ENCODE results near the gene UNC50.

UNC50 gene

DNA sequence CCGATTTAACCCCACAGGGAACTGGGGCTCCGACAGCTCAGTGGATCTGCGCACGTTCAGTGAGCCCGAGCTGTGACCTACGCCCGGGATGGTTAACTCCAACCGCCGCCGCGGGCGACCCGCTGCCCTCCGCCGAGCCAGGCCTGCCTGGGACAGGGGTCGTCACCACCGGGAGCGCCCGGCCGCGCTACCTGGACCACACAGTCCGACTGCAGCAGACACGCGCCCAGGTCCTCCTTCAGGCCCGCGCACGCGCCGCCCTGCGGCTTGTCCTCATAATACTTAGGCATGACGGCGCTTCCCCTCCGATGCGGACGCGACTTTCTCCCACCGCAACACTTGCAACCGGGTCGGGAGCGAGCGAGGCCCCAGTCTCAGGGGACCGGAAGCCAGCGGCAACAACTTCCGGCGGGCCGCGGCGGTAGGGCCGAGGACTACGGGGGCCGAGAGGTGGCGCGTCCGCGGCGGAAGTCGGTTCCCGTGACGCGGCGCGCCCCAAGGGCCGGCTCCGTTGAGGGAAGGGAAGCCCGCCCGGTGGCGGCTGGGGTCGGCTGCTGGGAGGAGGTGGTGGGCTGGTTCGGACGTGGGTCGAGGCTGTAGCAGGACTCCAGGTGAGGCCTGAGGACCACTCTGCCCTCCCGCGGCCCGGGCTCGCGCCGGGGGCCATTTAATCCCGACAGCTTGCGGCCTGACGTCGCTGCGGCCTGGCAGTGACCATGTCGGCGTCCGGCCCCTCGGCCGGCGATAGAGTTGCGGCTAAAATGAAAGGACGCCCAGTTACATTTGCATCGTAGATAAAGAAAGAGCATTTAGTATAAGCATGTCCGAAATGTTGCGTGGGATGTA lies at the start of gene UNC50, which contains the start of gene COA5:
Gene UNC50 (plus strand): TSS at position 474 of the 846 bp plus-strand sequence. CDS start 1,171 bp downstream, outside the sequence.
Gene COA5 (minus strand): TSS at position 397 of the 846 bp plus-strand sequence. CDS start 107 bp downstream, at position 290.
- peak within 1 kb of the TSS; percentile 87 for H3K9ac ChIP-seq (ENCODE audit: low read depth, low read length)
- no peaks in the 10 kb centered on the region for H3K27me3 ChIP-seq (ENCODE audit: control insufficient read depth, insufficient read depth, low read length)

DNA sequence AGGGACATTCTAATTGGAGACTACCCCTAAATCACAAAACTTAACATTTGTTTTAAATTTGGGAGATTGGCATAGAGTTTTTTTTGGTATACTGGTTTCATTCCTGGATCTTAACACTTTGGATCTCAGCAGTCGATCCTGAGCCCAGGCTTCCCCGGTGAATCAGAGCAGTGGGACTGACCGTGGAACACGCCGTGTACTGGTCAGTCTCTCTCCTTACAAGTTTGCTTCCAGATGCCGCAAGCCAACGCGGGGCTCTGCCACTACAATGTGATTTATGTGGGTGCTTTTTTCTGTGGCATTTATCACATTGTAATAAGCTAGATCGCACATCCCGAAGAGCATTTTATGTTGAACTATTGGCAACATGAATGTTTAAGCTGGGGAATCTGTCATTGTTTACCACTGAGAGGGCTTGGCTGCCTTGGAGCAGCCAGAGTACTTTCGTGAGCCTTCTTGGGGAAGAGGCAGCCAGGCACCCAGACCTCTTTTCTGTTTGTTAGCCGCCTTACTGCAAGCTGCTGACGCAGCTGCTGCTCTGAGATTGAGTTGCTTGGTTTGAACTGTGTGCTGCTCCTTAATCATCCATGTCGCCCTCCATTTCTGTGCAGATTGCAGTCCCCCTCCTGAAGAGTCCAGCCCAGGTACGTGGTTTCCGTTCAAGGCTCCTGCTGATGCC lies 49.4 kb upstream of the UNC50 start:
- Histone ChIP-seq H3K9me3 (ENCODE audit: control insufficient read depth, insufficient read depth, low read length) (no peaks in the 10 kb centered on the region), H3K4me3 (ENCODE audit: low read depth, low read length) (no peak overlapping the region), H3K4me1 (ENCODE audit: control insufficient read depth, insufficient read depth, low read length) (no peaks in the 10 kb centered on the region), H3K27ac (ENCODE audit: low read depth, low read length) (no peak overlapping the region), H3K9ac (ENCODE audit: low read depth, low read length) (no peak overlapping the region), H3K36me3 (ENCODE audit: control insufficient read depth, insufficient read depth, low read length) (peaks cover 63% of the 10 kb centered on the region), H3K27me3 (ENCODE audit: control insufficient read depth, insufficient read depth, low read length) (no peaks in the 10 kb centered on the region)

More for the DNA sequence above, at the start of gene UNC50, which contains the start of gene COA5:
- H3K4me1 ChIP-seq (ENCODE audit: control insufficient read depth, insufficient read depth, low read length): peaks cover 11% of the 10 kb centered on the region
- H3K4me3 ChIP-seq (ENCODE audit: low read depth, low read length): peak within 1 kb of the TSS; percentile 87
- H3K36me3 ChIP-seq (ENCODE audit: control insufficient read depth, insufficient read depth, low read length): peaks cover 42% of the 10 kb centered on the region
- H3K27ac ChIP-seq (ENCODE audit: low read depth, low read length): peak within 1 kb of the TSS; percentile 96
- no peaks in the 10 kb centered on the region for H3K9me3 ChIP-seq (ENCODE audit: control insufficient read depth, insufficient read depth, low read length)

GRCh38 chr2:98559581-98559980 lies 48.8 kb upstream of the UNC50 start:
- no peaks in the 10 kb centered on the region for H3K27me3 ChIP-seq (ENCODE audit: control insufficient read depth, insufficient read depth, low read length)
- H3K27ac ChIP-seq (ENCODE audit: low read depth, low read length): no peak overlapping the region
- no peak overlapping the region for H3K9ac ChIP-seq (ENCODE audit: low read depth, low read length)
- H3K4me3 ChIP-seq (ENCODE audit: low read depth, low read length): no peak overlapping the region
- peaks cover 63% of the 10 kb centered on the region for H3K36me3 ChIP-seq (ENCODE audit: control insufficient read depth, insufficient read depth, low read length)
- H3K4me1 ChIP-seq (ENCODE audit: control insufficient read depth, insufficient read depth, low read length): no peaks in the 10 kb centered on the region
- H3K9me3 ChIP-seq (ENCODE audit: control insufficient read depth, insufficient read depth, low read length): no peaks in the 10 kb centered on the region

DNA sequence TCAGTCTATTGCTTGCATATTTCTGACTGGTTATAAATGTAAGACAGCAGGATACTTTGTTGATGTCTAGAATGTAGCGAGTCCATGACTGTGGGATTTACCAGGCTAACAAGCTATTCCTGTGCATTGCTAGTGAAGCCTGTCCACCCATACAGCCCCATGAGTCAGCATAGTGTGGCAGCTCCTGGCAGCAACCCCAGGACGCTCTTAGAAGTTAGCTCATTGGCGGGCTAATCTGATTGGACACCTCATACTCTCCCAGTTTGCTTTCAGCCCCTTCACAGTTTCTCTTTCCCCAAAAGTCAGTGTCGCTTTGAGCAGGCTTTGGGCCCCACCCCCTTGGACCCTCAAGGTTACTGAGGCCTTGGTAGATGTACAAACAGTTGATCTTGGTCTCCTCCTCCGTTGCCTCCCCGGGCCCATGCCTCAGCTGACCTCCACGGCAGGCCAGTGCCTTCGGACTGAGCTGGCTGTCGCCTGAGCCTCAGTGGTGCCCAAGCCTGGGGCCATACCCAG lies 48.1 kb upstream of the UNC50 start:
- H3K36me3 ChIP-seq (ENCODE audit: control insufficient read depth, insufficient read depth, low read length): peaks cover 63% of the 10 kb centered on the region
- H3K4me3 ChIP-seq (ENCODE audit: low read depth, low read length): no peak overlapping the region
- H3K9ac ChIP-seq (ENCODE audit: low read depth, low read length): no peak overlapping the region
- H3K27me3 ChIP-seq (ENCODE audit: control insufficient read depth, insufficient read depth, low read length): no peaks in the 10 kb centered on the region
- H3K9me3 ChIP-seq (ENCODE audit: control insufficient read depth, insufficient read depth, low read length): no peaks in the 10 kb centered on the region
- no peak overlapping the region for H3K27ac ChIP-seq (ENCODE audit: low read depth, low read length)
- H3K4me1 ChIP-seq (ENCODE audit: control insufficient read depth, insufficient read depth, low read length): no peaks in the 10 kb centered on the region

DNA sequence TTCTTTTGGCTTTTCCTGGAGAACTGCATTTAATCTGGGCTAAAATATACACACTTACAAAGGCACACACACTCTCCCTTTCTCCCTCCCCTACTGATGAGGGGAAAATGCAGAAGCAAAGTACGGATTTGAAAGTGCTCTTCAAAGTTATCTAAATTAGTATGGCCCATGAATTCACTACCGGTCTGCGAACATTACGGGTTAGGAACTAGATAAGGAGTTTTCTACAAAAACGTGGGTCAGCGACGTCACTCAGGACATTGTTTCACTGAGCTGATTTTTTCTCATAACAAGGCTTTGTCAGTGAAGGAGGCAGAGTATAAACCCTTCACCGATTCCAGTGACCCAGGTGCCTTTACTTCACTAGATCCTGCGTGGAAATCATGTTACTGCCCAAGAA lies 47.4 kb upstream of the UNC50 start:
- no peak overlapping the region for H3K4me3 ChIP-seq (ENCODE audit: low read depth, low read length)
- no peaks in the 10 kb centered on the region for H3K27me3 ChIP-seq (ENCODE audit: control insufficient read depth, insufficient read depth, low read length)
- H3K4me1 ChIP-seq (ENCODE audit: control insufficient read depth, insufficient read depth, low read length): no peaks in the 10 kb centered on the region
- H3K9me3 ChIP-seq (ENCODE audit: control insufficient read depth, insufficient read depth, low read length): no peaks in the 10 kb centered on the region
- peaks cover 61% of the 10 kb centered on the region for H3K36me3 ChIP-seq (ENCODE audit: control insufficient read depth, insufficient read depth, low read length)
- H3K27ac ChIP-seq (ENCODE audit: low read depth, low read length): no peak overlapping the region
- no peak overlapping the region for H3K9ac ChIP-seq (ENCODE audit: low read depth, low read length)

DNA sequence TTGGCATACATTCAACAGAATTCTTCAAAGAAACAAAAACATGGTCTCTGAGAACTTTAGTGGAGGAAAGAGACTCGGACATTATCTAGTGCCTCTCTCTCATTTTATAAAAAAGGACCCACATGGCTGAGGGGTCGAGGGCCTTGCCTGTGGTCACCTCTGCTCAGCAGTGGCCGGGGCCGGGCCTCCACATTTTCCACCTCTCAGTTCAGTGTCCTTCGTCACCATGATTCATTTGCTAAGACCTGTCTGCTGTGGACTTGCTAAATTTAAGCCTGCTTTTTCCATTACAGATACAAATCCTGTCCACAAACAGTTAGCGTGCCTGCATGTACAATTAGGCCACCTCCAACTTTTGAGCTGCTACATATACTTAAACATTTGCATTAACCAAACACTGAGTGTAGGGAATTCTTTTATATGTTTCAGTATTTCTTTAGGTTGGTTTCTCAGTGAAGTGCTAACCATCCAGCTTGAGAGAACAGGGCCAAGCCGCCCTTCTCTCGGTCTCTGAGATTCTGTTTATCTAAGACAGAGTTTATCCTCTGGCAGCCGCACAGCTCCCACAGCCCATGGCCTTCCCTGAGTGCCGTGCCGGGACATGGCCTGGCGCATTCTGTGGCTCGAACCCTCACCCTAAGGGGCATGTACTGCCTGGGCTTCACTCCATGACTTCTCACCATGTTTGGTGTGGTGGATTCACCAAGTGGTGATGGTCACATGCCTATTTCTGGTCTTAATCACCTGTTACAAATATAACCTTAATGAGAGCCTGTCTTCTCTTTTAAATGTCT lies 46.3 kb upstream of the UNC50 start:
- H3K36me3 ChIP-seq (ENCODE audit: control insufficient read depth, insufficient read depth, low read length): peaks cover 63% of the 10 kb centered on the region
- no peaks in the 10 kb centered on the region for H3K27me3 ChIP-seq (ENCODE audit: control insufficient read depth, insufficient read depth, low read length)
- no peak overlapping the region for H3K4me3 ChIP-seq (ENCODE audit: low read depth, low read length)
- no peak overlapping the region for H3K9ac ChIP-seq (ENCODE audit: low read depth, low read length)
- no peaks in the 10 kb centered on the region for H3K4me1 ChIP-seq (ENCODE audit: control insufficient read depth, insufficient read depth, low read length)
- no peak overlapping the region for H3K27ac ChIP-seq (ENCODE audit: low read depth, low read length)
- H3K9me3 ChIP-seq (ENCODE audit: control insufficient read depth, insufficient read depth, low read length): no peaks in the 10 kb centered on the region

- Histone ChIP-seq H3K4me1 (ENCODE audit: control insufficient read depth, insufficient read depth, low read length) (no peaks in the 10 kb centered on the region), H3K9me3 (ENCODE audit: control insufficient read depth, insufficient read depth, low read length) (no peaks in the 10 kb centered on the region), H3K4me3 (ENCODE audit: low read depth, low read length) (no peak overlapping the region), H3K36me3 (ENCODE audit: control insufficient read depth, insufficient read depth, low read length) (peaks cover 63% of the 10 kb centered on the region), H3K27me3 (ENCODE audit: control insufficient read depth, insufficient read depth, low read length) (no peaks in the 10 kb centered on the region), H3K9ac (ENCODE audit: low read depth, low read length) (no peak overlapping the region), H3K27ac (ENCODE audit: low read depth, low read length) (no peak overlapping the region)
These were observed 45.0 kb upstream of the UNC50 start for GRCh38 chr2:98563394-98563793.

DNA sequence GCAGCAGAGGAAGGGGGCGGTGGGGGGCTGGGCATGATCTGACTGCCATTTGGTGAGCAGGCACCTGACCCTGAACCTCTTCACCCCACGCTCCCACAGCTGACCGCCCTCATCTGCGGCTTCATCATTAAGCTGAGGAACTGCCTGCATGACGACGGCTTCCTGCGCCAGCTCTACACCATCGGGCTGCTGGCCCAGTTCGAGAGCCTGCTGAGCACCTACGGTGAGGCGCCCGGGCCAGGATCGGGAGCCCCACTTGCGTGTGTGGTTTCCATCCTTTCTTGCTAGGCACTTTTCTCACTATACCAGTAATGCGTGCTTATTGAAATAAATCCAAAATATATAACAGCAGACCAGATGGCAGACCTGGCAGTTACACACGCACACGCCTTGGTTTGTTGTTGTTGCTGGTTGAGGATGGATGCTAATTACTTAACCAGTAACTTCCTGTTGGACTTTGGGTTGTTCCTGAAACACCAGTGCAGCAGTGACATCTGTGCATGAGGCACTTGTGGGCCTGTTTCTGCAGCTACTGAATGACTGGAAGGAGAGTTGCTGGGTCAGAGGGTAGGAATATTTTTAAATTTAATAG lies 43.8 kb upstream of the UNC50 start:
- no peak overlapping the region for H3K27ac ChIP-seq (ENCODE audit: low read depth, low read length)
- H3K36me3 ChIP-seq (ENCODE audit: control insufficient read depth, insufficient read depth, low read length): peaks cover 62% of the 10 kb centered on the region
- no peak overlapping the region for H3K4me3 ChIP-seq (ENCODE audit: low read depth, low read length)
- no peaks in the 10 kb centered on the region for H3K4me1 ChIP-seq (ENCODE audit: control insufficient read depth, insufficient read depth, low read length)
- no peaks in the 10 kb centered on the region for H3K27me3 ChIP-seq (ENCODE audit: control insufficient read depth, insufficient read depth, low read length)
- no peaks in the 10 kb centered on the region for H3K9me3 ChIP-seq (ENCODE audit: control insufficient read depth, insufficient read depth, low read length)
- H3K9ac ChIP-seq (ENCODE audit: low read depth, low read length): no peak overlapping the region

DNA sequence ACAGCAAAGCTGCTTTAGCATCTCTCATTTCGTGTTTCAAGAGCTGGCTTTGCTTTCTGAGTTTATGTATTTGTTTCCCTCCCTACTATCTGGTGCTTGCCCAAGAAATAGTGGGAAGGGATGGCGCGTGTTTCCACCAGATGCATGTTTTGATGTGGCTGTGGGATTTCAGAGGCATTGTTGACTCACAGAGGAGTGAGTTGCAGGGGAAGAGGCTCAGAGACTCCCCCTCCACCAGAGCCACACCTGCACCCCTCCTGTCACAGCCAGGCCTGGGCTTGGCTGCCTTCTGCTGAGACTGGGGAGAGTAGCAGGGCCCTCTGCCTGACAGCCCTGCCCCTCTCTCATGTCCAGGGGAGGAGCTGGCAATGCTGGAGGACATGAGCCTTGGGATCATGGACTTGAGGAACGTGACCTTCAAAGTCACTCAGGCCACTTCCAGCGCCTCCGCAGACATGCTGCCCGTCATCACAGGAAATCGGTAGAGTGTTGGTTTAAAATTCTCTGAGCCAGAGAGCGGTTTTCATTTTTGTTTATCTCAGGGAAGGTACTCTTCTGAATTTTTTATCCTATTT lies 43.0 kb upstream of the UNC50 start:
- Histone ChIP-seq H3K36me3 (ENCODE audit: control insufficient read depth, insufficient read depth, low read length) (peaks cover 66% of the 10 kb centered on the region), H3K9ac (ENCODE audit: low read depth, low read length) (no peak overlapping the region), H3K9me3 (ENCODE audit: control insufficient read depth, insufficient read depth, low read length) (no peaks in the 10 kb centered on the region), H3K4me3 (ENCODE audit: low read depth, low read length) (no peak overlapping the region), H3K27me3 (ENCODE audit: control insufficient read depth, insufficient read depth, low read length) (no peaks in the 10 kb centered on the region), H3K27ac (ENCODE audit: low read depth, low read length) (no peak overlapping the region), H3K4me1 (ENCODE audit: control insufficient read depth, insufficient read depth, low read length) (no peaks in the 10 kb centered on the region)

- no peaks in the 10 kb centered on the region for H3K4me1 ChIP-seq (ENCODE audit: control insufficient read depth, insufficient read depth, low read length)
- no peaks in the 10 kb centered on the region for H3K9me3 ChIP-seq (ENCODE audit: control insufficient read depth, insufficient read depth, low read length)
- no peak overlapping the region for H3K4me3 ChIP-seq (ENCODE audit: low read depth, low read length)
- peaks cover 72% of the 10 kb centered on the region for H3K36me3 ChIP-seq (ENCODE audit: control insufficient read depth, insufficient read depth, low read length)
- H3K9ac ChIP-seq (ENCODE audit: low read depth, low read length): no peak overlapping the region
- no peak overlapping the region for H3K27ac ChIP-seq (ENCODE audit: low read depth, low read length)
- H3K27me3 ChIP-seq (ENCODE audit: control insufficient read depth, insufficient read depth, low read length): no peaks in the 10 kb centered on the region
These were observed 42.4 kb upstream of the UNC50 start for GRCh38 chr2:98565941-98566340.

Measured in HUES48 (cell line).